ENCODE measurements around the gene DUSP2.

GRCh38 chr2:96102596-96103186 lies 42.5 kb downstream of the DUSP2 start:
- no peak for TF ChIP-seq CTCF (IDR thresholded peaks at IDR 0.05)
- no peak for TF ChIP-seq EP300 (IDR thresholded peaks at IDR 0.05)
